ENCODE results near the gene DDX51.

DDX51 gene, protein sequence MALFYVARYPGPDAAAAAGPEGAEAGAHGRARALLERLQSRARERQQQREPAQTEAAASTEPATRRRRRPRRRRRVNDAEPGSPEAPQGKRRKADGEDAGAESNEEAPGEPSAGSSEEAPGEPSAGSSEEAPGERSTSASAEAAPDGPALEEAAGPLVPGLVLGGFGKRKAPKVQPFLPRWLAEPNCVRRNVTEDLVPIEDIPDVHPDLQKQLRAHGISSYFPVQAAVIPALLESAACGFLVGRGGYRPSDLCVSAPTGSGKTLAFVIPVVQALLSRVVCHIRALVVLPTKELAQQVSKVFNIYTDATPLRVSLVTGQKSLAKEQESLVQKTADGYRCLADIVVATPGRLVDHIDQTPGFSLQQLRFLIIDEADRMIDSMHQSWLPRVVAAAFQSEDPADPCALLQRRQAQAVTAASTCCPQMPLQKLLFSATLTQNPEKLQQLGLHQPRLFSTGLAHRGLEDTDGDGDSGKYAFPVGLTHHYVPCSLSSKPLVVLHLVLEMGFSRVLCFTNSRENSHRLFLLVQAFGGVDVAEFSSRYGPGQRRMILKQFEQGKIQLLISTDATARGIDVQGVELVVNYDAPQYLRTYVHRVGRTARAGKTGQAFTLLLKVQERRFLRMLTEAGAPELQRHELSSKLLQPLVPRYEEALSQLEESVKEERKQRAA

DNA sequence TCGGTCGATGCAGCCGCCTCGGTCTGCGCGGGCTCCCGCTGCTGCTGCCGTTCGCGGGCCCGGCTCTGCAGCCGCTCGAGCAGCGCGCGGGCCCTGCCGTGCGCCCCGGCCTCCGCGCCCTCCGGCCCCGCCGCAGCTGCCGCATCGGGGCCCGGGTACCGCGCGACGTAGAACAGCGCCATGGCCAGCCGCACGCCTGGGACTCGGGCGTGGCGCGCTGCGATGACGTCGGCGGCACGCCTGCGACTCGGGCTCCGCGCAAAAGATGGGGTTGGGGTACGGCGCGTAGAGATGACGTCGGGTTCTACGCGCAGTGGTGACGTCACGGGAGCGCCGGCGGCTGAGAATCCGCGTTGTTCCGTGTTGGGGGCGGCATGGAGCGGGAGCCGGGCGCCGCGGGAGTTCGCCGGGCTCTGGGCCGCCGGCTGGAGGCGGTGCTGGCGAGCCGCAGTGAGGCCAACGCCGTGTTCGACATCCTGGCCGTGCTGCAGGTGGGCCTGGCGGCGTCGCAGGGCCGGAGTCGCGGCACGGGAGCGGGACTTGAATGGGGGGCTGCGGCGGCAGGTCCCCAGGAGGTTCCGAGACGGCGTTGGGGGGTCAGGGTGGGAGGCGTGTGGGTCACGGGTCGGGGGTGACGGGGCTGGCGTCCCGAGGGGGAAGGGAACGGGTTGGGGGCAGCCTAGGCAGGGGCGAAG is at the start of gene DDX51, which contains the start of gene NOC4L:
Gene DDX51 (minus strand): TSS at position 205 of the 695 bp plus-strand sequence. CDS start 23 bp downstream, at position 182.
Gene NOC4L (plus strand): TSS at position 343 of the 695 bp plus-strand sequence. CDS start 32 bp downstream, at position 375.
- peak; percentile 93 for DNase-seq

GRCh38 chr12:132191715-132192553 is 47.8 kb upstream of the DDX51 start:
- no peak for DNase-seq

GRCh38 chr12:132190834-132191500 is 46.8 kb upstream of the DDX51 start:
- no peak for DNase-seq

DNA sequence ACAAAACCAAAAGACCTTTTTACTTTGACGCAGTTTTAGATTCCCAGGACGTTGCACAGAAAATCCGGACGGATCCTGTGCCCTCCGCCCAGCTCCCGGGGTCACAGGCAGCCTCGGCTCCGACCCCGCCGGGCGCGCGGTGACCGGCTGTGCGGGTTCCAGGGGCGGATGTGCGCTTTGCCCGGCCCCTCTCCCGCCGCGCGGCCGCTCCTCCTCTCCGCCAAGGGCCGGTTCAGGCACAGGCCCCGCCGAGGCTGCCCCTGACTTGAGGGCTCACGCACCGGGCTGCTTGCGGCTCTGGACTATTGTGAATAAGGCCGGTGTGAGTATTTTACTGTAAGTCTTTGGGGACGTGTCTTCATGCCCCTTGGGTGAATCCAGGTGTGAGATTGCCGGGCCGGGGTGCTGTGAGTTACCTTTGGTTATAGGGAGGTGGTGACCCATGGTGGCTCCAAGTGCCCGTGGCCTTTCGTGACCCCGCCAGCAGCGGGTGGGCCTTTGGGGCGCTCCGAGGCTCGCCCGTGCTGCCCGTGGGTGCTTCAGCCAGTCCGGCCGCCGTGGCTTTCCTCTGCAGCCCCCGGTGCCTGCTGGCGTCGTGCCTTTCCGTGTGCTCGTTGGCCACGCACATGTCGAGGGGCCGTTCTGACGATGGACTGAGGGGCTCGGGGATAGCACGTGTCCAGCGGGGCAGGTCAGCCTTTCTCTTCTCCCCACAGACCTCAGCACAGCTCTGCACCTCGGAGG is 46.1 kb upstream of the DDX51 start:
- DNase-seq: no peak

GRCh38 chr12:132189378-132190011 is 45.4 kb upstream of the DDX51 start:
- peak; percentile 89 for DNase-seq

GRCh38 chr12:132188916-132189325 is 44.8 kb upstream of the DDX51 start:
- no peak for DNase-seq

GRCh38 chr12:132188451-132188901 is 44.4 kb upstream of the DDX51 start:
- DNase-seq: no peak

- no peak for DNase-seq
These were observed 43.7 kb upstream of the DDX51 start for GRCh38 chr12:132187646-132188450.

- no peak for DNase-seq
These were observed 42.9 kb upstream of the DDX51 start for GRCh38 chr12:132186857-132187620.

DNA sequence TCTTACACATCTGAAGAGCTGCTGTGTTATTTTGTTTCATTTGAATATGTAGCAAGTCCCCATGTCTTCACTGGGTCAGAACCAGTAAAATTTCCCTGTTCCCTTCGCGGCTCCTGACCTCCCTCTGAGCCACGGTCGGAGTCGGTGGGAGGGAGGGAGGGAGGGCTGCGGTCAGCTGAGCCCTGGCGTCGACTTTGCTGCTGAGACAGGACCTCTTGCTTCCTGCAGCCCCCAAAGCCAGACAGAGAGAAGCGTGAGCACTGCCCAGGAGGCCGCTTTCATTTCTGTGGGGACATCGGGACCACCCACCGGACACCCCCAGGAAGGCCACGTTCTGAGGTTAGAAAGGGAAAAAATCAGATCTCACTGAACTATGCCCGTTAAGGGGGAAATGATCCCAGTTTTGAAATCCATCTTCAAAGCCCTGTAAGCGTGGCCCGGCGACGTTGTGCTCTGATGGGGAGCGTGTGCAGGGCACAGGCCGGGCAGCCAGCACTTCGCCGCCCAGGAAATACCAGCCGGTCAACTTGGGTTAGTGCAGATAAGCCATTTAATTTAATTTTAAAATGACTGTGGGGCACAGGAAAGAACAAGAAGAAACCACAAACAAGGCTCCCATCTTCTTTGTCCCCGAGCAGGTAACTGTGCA is 42.2 kb upstream of the DDX51 start:
- DNase-seq: no peak

DNA sequence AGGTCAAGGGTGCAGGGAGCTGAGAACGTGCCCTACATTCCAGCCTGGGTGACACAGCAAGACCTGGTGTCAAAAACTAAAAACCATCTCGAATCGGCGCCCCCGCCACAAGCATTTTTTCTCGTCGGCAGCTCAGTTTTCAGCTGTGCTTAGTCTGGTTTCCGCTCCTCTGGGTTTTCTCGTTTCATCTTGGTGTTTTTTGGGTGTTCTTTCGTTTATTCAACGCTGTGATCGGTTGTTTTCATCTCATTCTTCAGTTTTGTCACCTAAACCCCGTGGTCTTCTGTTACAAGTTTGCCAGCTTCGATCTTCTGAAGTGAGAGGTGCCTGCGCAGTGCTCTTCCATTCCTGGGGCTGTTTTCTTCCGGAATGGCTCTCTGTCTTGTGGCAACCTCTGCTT is 41.6 kb upstream of the DDX51 start:
- no peak for DNase-seq

GRCh38 chr12:132182711-132183365 is 38.7 kb upstream of the DDX51 start:
- DNase-seq: no peak

DNA sequence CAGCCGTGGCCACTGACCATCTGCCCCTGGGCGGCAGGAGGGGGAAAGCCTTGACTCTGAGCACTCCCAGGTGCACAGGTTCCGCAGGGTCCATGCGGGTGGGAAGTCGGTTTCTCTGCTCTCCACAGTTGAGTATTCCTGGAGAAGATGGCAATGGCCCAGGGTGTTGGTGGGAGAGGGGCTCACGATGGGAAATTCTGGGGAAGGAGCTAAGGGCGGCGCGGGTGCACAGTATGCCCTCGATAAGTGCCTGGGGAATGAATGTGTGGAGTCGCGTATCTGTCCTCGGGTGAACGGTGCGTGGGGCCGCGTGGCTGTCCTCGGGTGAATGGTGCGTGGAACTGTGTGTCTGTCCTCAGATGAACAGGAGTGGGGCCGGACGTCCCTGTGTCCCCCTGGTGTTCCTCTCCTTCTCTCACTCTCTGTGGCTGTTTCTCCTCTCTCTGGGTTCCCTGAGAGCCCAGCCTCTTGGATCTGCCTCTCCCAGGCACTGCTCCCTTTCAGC is 38.1 kb upstream of the DDX51 start:
- DNase-seq: no peak

DNA sequence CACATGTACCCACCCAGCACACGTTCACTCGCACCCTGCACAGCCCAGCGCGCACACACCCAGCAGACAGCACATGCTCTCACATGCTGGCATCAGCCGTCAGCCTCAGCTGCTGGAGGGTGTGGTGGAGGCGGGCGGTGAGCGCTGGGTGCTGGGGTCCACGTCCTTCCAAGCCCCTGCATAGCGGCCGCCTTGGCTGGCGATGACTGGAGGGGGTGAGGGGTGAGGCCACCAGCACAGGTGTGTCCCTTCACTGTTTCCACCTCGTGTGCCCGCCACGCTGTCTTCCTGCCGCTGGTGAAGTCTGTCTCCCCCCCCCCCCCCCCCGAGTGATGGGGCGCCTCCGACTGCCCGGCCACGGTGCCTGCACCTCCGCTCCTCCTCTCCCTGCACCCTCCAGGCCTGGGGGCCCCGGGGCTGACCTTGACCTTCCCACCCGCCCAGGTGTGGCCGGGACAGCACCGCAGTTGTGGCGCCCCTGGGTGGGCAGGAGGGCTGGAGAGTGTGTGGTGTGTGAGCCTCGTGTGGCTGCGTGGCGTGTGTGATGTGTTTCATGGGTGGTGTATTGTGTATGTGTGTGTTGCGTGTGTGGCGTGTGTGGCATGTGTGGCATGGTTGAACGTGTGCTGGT is 37.6 kb upstream of the DDX51 start:
- no peak for DNase-seq

DNA sequence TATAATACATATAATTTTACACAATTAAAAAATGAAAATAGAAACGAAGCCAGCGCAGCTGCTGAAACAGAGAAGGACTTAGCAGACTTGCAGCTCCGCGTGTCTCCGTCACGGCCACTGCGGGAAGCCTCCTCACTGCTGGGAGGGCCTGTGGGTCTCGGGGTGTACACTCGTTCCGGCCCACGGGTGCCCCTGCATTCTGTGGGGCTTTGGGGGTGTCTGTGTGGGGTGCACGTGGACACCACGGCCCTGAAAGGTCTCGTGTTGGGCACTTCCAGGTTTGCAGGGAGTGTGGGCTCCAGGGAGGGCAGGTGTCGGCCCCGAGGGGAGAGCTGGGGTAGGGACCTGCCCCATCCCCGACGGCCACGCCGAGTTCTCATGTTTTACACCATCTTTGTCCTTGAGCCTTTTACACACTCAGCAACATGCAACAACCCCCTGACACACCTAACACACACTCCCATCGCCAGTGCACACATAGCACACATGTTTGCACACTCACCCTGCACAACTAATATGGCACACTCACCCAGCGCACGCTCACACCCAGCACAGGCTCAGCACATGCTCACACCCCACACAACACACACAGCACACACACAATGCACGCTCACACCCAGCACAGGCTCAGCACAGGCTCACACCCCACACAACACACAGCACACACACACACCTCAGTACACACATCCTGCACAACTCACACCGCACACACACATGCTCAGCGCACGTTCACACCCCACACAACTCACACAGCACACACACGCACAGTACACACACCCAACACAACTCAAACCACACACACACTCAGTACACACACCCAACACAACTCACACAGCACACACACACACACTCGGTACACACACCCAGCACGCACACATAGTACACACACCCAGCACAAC is 36.8 kb upstream of the DDX51 start:
- no peak for DNase-seq
